ENCODE data around the gene AMN.

Gene AMN

DNA sequence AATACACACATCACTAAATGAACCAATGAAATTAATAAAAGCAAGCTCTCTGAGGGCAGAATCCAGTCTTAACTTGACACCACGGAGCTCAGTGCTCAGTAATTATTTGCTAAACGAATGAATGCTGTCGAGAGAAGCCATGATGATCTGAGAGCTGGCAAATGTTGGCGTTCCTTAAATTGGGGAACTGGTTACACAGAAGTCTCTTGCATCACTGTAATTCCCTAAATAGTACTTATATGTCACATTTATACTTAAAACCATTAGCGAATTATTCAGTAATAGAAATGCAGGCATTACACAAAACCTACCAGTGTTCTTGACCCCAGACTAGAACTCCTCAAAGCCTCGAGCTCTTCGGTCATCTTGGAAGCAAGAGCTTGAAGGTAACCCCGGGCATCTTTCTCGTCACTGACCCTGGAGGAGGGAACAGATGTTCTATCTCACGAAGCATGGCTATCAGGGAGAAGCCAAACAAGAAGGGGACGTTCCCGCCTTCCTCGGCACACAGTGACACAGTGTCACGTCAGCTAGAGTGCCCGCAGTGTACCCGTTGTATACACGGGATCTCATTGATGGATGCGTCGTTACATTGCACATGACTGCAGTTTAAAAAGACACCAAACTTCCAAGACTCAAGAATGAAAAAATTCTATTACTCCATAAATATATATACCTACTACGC, 43.6 kb downstream of the AMN start:
- no peak for DNase-seq (ENCODE audit: low spot score)

DNA sequence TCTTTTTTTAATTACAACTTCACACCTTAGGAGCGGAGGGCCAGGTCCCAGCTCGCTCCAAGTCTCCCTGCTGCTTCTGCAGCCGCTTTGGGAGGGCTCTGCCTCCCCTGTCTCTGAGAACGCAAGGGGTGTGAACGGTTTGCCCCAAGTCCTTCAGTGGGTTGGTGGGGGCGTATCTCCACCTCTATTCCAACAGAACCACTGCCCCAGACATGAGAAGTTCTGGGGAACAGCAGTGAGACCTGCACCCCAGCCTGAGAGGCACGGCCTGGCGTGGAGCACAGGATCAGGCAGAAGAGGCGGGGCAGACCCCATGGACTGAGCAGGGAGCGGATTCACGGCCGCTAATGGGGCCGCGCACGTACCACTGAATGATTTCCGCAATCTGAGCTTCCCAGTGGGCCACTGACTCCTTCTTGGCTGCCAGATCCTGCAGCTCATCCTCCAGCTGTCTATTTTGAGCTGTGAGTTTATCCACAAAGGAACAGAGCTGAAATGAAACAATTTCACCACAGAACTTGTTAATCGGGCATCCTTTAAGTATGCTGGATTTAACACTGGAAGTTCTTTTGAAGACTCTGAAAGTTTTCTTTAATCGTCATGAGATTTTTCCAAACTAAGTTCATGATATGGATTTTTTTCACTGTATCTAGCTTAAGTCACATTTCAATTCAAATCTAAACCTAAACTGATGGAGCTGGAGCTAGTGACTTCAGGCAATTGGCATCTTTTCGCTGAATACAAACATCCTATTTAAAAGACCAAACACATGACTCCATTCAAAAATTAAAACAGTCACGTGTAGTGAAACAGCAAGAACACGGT, 44.4 kb downstream of the AMN start:
- DNase-seq (ENCODE audit: low spot score) = no peak

DNA sequence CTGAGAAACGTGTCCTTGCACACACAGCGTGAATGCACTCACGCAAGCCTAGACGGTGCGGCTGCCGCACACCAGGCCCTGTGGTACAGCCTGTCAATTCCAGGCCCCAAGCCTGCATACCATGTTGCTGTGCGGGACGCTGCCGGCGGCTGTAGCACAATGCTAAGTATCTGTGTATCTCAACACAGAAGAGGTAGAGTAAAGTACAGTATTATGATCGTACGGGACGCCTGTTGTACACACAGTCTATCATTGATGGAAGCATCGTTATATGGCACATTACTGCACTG, 45.0 kb downstream of the AMN start:
- DNase-seq (ENCODE audit: low spot score) = no peak

DNA sequence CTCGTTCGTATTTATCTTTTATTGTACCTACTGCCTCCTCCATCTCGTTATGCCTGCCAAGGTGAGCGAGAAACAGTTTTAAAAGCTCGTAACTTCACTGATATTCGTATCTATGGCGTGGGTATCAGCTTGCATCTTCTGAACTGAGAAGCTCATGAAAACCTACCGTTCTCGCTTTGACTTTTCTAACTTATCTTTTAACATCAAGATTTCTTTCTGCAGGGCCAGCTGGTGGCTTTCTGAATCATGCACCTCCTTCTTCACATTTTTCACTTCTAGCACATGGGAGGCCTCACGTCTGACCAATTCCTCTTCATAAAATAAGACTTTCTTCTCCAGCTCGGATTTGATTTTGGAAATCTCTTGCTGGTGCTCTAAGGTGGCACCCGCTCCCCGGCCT, 45.8 kb downstream of the AMN start:
- no peak for DNase-seq (ENCODE audit: low spot score)

DNA sequence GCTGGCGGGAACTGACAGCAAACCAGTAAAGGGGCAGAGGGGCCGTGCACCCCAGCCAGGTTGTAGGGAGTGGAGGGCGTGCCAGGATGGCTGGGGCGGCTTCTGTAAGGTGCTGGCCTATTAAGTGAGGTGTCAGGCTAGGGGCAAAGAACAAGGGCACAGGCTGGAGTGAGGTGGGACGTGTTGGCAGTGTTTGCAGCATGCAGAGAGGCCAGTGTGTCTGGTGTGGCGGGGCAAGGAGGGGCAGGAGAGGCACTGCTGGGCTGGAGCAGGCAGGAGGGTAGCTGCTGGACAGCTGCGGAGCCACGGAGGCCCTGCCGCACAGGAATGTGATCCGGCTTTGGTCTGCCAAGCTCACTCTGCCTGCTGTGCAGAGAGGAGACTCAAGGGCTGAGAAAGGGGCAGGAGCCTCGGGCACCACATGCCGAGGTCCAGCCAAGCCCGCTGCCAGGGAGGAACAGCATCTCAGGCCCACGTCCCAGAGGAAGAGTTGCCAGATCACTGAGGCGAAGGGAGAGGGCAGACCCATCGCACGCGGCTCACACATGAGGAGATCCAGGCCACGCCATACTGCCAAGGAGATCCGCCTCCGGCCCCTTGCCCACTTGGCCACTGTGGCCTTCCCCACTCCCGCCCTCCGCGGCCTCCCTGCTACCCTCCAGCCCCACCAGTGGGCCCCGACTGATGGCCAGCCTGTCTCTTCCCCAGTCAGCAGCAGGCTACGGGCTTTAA, 46.8 kb downstream of the AMN start:
- DNase-seq (ENCODE audit: low spot score) = no peak

DNA sequence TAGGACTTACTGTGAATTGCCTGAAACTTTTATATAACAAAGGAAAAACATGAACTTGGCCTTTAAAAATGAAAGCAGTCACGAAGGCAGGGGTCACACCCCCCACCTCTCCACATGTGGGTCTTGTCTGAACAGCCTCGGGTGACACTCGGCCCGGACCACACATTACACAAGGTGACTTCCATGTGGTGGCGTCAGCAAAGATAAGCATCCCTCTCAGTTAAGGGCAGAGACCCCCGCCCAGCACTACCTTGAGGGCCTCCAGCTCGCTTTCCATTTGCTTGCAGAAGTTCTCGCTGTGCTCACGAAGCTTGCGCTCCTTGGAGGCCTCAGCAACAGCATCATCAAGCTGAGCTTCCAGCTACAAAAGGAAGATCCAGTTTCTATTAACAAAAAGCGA, 47.4 kb downstream of the AMN start:
- no peak for DNase-seq (ENCODE audit: low spot score)

DNA sequence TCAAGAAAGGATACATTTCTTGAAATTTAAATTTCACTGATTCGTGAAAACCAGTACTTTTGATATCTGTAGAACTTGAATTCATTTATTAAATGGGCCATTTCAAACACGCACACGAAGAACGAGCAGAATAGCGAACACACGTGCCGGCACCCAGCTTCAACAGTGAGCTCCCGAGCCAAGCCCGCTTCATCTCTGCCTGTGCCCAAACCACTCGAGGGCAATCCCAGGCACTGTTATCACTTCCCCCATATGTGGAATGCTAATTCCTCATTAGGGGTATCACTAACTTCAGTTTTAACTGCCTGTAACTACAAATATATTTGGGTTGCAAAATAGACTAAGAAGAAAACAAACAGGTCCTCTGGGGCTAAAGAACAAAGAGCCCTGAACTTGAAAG, 48.0 kb downstream of the AMN start:
- DNase-seq (ENCODE audit: low spot score) = no peak

DNA sequence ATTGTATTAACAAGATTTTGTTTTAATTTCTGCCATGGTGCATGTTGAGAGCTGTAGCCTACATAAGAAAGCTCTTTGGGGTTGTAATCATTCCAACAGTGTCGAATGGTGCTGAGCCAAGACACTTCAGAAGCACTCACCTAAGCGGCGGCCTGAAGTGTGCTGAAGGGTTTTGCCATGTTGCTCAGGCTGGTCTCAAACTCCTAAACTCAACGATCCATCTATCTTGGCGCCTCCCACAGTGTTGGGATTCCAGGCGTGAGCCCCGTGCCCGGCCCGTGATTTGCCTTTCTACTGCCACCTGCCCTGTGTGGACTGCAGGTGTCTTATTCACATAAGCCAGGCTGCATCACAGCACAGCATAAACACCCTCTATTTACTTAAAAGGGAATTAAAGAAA, 48.9 kb downstream of the AMN start:
- DNase-seq (ENCODE audit: low spot score) = no peak

DNA sequence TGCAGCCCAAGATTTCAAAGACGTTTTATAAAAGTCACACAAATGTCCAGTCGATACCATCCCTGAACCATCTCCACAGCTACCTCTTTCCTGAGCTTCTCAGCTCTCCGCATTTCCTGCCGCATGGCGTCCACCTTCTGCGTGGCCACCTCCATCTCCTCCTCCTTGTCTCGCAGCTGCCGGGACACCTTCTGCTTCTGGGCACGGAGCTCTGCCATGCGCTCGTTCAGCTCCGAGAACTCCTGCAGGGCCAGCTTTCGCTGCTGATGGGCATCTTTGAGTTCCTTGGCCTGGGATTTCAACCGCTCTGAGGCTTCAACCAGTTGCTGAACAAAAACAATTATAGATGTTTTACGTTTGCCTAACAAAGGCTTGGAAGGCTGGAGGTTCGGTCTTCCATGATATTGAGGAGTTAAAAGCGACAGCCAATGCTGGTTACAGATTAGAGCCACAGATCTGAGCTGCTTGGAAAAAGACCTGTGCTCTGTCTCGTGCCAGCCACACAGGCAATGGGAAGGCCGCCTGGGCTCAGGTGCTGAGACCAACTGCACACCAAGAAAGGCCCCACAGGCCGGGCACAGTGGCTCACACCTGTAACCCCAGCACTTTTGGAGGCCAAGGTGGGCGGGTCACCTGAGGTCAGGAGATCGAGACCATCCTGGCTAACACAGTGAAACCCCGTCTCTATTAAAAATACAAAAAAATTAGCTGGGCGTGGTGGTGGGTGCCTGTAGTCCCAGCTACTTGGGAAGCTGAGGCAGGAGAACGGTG, 49.6 kb downstream of the AMN start:
- no peak for DNase-seq (ENCODE audit: low spot score)

DNA sequence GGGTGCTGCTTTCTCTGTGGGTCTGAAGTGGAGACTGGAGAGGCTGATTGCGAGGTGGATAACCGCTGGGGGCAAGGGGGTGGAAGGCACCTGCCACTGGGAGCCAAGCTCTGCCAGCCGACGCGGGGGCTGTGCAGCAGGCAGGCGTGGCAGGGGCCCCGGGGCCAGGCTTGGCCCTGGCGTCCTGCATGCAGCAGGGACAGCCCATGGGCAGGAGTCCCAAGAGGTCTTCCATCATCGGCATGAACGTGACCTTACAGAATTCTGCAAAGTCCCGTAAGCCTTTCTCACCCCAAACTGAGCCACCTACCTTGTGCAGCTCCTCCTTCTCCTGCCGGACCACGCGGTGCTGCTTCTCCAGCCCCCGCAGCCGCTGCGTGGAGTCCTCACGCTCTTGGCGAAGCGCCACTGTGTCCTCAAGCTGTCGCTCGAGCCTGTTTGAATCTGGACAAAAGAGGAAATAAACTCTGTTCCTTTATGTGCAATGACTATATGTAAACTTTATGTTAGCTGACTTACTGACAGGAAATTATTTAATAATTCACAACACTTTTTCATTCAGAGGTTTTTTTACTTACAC, 51.3 kb downstream of the AMN start:
- no peak for DNase-seq (ENCODE audit: low spot score)

DNA sequence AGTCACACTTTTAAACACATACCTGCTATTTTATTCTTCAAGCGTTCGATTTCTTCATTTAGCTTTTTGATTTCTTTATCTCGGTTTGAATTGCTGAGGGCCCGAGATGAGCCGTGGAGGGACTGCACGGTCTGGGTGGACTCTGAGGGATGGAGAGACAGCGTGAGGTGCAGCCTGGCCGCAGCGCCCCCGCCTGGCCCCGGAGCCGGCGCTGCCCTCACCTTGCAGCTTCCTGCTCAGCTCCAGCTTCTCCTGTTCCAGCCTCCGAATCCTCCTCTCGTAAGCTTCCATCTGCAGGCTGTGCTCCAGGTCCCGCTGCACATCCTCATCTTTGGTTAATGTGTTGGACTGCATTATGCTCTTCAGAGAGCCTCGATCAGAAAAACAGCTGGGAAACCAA, 53.2 kb downstream of the AMN start:
- no peak for DNase-seq (ENCODE audit: low spot score)

DNA sequence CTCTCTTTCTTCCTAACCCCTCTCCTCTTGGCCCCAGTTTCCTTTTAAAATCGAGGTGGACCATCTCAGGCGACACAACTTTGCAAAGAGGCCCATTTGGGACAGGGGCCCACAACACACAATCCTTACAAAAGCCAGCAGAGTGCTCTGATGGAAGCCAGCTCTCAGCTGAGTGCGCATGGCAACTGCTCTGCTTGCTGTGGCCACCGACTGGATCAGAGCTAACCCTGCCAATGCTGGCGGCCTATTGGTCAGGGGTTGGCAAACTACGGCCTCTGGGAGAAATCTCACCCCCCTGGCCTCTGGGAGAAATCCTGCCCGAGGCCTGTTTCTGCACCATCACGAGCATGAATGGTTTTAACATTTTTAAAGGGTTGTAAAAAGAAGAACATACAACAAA, 55.0 kb downstream of the AMN start:
- no peak for DNase-seq (ENCODE audit: low spot score)

DNA sequence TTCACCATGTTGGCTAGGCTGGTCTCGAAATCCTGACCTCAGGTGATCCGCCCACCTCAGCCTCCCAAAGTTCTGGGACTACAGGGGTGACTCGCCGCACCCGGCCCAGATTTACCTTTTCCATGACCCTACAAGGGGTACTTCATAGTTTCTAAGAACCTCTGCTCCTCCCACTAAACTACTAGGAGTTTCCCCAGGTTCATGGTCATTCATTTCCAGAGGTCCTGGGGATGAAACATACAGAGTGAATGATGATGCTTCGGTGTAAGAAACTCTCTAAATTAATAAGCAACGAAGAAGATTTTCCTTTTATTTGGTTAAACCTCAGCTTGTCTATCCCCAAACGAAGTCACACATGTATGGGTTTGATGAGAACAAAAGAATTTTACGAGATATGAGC, 56.9 kb downstream of the AMN start:
- DNase-seq (ENCODE audit: low spot score) = no peak

DNA sequence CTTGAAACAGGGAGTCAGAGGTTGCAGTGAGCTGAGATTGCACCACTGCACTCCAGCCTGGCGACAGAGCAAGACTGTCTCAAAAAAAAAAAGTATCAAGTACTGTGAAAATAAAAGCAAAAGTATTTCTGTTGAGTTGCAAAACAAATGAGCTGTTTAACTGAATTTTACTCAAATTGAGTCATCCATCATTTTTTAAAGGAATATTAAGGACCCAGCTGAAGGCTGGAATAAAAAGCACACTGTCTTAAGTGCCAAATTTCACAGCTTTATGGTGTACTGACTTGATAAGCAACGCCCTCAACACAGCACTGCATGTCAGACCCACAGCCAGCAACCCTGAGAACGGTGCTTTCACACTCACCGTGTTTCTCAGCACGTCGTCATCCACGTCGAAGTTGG, 57.9 kb downstream of the AMN start:
- no peak for DNase-seq (ENCODE audit: low spot score)

Measured in germinal center (tissue), 1 donor.